ENCODE results near the gene HIGD1C.
"Not testable (repeated sequence)": the region's sequence is repeated elsewhere in the genome, so short reads cannot be mapped to it uniquely, and the experiment has no call there.

Gene HIGD1C

GRCh38 chr12:50933459-50934124 lies 18.8 kb upstream of the HIGD1C start:
- no peak for DNase-seq (ENCODE audit: low read depth, low spot score)

- no peak for DNase-seq (ENCODE audit: low read depth, low spot score)
Measured at GRCh38 chr12:50934371-50934851, 17.9 kb upstream of the HIGD1C start.

GRCh38 chr12:50934981-50935807 lies 17.1 kb upstream of the HIGD1C start:
- no peak for DNase-seq (ENCODE audit: low read depth, low spot score)

GRCh38 chr12:50936821-50937530 lies 15.4 kb upstream of the HIGD1C start:
- DNase-seq (ENCODE audit: low read depth, low spot score) = no peak

GRCh38 chr12:50937653-50938052 lies 14.7 kb upstream of the HIGD1C start:
- DNase-seq (ENCODE audit: low read depth, low spot score) = no peak

- no peak for DNase-seq (ENCODE audit: low read depth, low spot score)
Measured at GRCh38 chr12:50947933-50948626, 4.3 kb upstream of the HIGD1C start.

GRCh38 chr12:50948798-50949197 lies 3.5 kb upstream of the HIGD1C start:
- no peak for DNase-seq (ENCODE audit: low read depth, low spot score)

- no peak for DNase-seq (ENCODE audit: low read depth, low spot score)
Measured at GRCh38 chr12:50949801-50950302, 2.5 kb upstream of the HIGD1C start.

GRCh38 chr12:50951112-50951511 lies 1.2 kb upstream of the HIGD1C start:
- DNase-seq (ENCODE audit: low read depth, low spot score) = no peak

GRCh38 chr12:50953047-50953446 lies 703 bp downstream of the HIGD1C start:
- no peak for DNase-seq (ENCODE audit: low read depth, low spot score)

- not testable (repeated sequence) for DNase-seq (ENCODE audit: low read depth, low spot score)
Measured at GRCh38 chr12:50954789-50955188, 2.4 kb downstream of the HIGD1C start.

GRCh38 chr12:50955288-50955687 lies 2.9 kb downstream of the HIGD1C start:
- no peak for DNase-seq (ENCODE audit: low read depth, low spot score)

GRCh38 chr12:50955697-50956096 lies 3.4 kb downstream of the HIGD1C start:
- DNase-seq (ENCODE audit: low read depth, low spot score) = no peak

GRCh38 chr12:50960130-50960529 lies 7.8 kb downstream of the HIGD1C start:
- DNase-seq (ENCODE audit: low read depth, low spot score) = no peak

GRCh38 chr12:50961708-50962107 lies 9.4 kb downstream of the HIGD1C start:
- DNase-seq (ENCODE audit: low read depth, low spot score) = no peak

GRCh38 chr12:50964432-50964831 lies 12.1 kb downstream of the HIGD1C start:
- DNase-seq (ENCODE audit: low read depth, low spot score) = no peak

GRCh38 chr12:50971946-50972345 lies 19.6 kb downstream of the HIGD1C start:
- DNase-seq (ENCODE audit: low read depth, low spot score) = no peak

GRCh38 chr12:50979369-50980052 lies 27.2 kb downstream of the HIGD1C start:
- DNase-seq (ENCODE audit: low read depth, low spot score) = peak; percentile 13

- no peak for DNase-seq (ENCODE audit: low read depth, low spot score)
Measured at GRCh38 chr12:50980545-50980944, 28.2 kb downstream of the HIGD1C start.

GRCh38 chr12:50981319-50982239 lies 29.2 kb downstream of the HIGD1C start:
- no peak for DNase-seq (ENCODE audit: low read depth, low spot score)

Measured in activated CD4-positive, CD25-positive, alpha-beta regulatory T cell treated with anti-CD3 and anti-CD28 coated beads, Interleukin-2, amount 50 U/mL, for 16 hours (primary cell).